ENCODE results near the gene NR6A1.
"Not testable (repeated sequence)": the region's sequence is repeated elsewhere in the genome, so short reads cannot be mapped to it uniquely, and the experiment has no call there.

NR6A1 gene

DNA sequence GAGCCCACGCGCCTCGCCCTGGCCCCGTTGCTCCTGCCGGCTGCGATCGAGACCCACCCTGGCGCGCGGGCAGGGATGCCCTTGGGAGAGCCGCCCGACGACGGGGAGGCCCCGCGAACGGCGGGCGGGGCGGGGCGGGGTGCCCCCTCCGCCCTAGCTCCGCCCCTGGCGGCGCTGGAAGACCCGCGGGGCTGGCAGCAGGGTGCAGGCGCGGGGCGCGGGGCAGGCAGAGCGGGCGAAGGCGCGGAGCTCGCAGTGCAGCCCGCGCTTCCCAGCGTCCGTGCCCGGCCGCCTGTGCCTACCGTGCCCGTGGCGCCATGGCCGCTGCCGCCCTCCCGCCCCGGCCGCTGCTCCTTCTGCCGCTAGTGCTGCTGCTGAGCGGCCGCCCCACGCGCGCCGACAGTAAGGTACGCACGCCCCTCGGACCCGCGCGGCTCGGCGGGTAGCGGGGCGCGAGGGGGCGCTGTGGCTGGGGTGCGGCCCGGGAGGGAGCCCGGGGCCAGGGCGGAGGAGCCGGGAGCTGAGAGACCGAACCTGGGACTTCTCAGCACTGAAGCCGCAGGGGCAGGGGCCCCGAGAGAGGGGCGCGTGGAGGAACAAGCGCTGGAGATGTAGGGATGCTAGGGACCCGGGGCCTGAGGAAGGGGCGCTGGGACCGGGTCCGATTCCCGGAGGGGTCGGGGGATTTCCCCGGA is 6.0 kb upstream of the NR6A1 start, which contains the start of gene OLFML2A:
TSS of gene OLFML2A (plus strand) at position 180 of the 695 bp plus-strand sequence. CDS start at position 318, 138 bp downstream.
- no peak for DNase-seq (ENCODE audit: low read depth in 2 of 2)

DNA sequence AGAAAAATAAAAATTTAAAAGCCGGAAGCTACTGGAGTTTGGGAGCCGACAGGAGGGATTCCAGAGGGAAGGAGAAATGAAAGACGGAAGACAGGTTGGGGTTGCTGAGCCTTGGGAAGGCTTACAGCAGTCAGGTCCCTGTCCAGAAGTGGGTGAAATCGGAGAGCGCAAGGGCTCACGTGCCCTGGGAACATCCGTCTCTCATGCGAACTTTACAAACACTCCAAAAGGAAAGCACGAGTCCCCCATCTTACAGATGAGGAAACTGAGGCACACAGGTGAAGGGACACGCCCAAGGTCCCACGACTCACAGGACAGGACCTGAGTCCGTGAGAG is 5.5 kb upstream of the NR6A1 start:
- no peak for DNase-seq (ENCODE audit: low read depth in 2 of 2)

DNA sequence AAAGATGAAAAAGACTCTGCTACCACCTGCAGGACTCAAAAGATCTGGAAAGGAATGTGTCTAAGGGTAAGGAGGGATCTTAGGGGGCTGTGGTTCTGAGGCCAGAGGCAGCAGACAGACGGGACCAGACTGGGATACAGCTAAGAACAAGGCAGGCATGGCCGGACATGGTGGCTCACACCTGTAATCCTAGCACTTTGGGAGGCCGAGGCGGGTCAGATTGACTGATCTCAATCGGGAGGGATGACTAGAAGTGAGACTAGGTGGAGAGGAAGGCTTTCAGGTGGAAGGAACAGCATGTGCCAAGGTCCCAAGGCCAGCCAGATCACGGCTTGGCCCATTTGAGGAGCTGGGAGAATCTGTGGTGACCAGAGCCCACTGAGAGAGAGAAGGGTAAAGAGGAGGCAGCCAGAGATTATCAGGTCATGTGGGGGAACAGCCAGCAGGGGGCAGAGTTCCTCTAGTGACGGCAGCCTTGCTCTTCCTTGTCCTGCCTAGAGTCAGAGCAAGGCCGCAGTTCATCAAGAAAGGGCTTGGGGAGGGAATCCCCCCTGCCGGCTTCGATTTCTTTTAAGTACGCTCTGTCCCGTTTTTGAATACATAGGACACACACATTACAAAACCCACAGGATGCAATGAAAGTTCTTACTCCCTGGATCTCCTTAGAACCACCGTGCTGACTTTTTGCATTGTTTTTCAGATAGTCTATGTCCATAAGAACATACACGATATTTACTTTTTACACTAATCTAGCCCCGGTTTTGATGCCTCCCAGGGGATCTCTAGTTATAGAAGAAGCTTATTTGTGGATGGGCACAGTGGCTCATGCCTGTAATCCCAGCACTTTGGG is 3.2 kb upstream of the NR6A1 start:
- DNase-seq (ENCODE audit: low read depth in 2 of 2) = peak; percentile 63 to 70

DNA sequence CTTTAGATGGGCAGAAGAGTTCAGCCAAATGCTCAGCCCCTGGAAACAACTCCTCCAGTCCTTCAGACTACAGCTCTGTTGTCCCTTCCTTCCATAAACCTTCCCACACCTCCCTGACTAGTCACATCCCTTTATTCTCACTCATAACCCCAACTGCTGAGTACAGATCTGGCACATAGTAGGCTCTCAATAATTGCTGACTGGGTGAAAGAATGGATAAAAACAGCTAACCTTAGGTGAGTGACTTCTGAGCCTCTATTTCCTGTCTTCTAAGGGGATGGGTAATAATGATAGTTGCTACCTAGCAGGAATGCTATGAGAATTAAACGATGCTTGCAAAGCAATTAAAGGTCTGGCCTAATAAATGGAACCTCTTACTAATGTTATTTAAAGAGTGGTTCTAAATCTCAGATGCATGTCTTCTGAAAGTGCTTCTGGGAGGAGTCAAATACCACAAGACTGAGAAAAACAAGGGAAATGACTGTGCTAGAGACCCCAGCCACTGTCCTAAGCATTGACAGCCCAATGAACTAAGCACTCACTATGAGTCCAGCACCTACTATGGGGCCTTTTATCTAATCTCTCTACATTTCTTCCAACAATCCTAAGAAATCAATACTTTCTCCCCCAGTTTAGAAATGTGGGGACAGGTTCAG is 2.5 kb upstream of the NR6A1 start:
- DNase-seq (ENCODE audit: low read depth in 2 of 2) = no peak

DNA sequence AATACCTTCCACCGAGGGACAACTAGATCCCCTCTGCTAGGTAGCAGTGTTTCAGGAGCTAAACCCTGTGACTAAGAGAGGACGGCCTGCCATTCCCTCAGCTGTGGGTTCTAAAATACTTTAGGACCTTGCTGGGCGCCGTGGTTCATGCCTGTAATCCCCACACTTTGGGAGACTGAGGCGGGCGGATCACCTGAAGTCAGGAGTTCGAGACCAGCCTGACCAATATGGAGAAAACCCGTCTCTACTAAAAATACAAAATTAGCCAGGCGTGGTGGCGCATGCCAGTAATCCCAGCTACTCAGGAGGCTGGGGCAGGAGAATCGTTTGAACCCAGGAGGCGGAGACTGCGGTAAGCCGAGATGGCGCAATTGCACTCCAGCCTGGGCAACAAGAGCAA is 1.8 kb upstream of the NR6A1 start:
- DNase-seq (ENCODE audit: low read depth in 2 of 2) = not testable (repeated sequence)

DNA sequence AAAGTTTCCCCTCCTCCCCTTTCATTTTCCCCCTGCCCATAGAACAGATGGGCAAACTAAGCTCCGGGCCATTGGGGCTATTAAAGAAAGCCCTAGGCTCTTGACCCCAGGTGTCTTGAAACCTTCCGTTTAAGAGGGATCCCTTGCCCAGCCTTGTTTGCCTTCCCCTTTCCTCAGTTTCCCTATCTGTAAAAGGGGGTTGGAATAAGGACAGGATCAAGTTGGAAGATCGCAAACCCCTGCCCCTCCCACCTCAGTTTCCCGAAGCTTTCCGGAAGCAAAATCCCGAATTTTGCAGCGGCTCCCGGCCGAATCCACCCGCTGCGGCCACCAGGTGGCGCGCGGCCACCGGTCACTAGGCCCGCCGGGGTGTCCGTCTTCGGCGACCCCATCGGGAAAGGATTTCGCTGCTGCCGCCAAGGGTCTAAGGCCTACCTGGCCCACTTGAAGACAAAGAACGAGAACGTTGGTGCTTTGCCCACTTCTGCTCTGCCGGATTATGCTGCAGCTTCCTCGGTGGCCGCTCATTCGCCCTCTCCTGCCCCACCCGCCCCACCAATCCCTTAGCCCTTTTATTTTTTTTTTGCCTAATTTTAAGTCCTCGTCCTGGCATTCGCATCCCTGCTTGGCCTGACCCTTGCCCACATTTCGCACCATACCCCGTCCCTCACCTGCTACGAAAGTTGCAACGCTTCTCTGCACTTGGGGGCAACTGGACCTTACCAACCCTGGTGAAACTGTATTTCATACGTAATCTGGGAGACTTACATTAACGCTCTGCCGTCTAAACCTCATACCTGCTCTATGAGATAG is 962 bp upstream of the NR6A1 start:
- no peak for DNase-seq (ENCODE audit: low read depth in 2 of 2)

DNA sequence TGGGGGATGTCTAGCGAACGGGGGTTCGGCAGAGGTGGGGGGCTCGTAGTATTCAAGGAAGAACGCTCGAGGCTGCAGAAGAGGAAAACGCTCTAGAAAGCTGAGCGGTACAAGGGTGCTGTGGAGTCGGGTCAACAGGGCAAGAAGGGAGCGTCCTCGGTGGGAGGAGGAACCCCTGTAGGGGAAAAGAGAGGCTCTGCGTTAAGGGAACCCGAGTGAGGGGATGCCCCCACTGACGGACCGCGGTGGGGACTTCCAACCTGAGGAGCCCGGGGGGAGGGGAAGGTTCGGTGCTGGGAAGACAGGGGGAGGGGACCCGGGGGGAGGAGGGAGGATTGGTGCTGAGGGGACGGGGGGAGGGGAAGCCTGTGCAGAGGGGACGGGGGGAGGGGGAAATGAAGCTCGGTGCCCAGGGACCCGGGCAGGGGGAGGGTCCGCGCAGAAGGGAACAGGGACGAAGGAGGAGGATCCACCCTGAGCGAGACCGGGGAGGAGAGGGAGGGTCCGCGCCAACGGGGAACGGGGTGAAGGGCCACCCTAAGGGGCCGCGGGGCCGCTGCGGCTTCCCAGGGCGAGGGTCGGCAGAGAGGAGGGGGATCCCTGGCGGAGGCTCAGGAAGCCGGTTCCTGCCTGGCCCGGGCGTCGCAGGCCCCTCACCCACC is 621 bp downstream of the NR6A1 start:
- no peak for DNase-seq (ENCODE audit: low read depth in 2 of 2)

DNA sequence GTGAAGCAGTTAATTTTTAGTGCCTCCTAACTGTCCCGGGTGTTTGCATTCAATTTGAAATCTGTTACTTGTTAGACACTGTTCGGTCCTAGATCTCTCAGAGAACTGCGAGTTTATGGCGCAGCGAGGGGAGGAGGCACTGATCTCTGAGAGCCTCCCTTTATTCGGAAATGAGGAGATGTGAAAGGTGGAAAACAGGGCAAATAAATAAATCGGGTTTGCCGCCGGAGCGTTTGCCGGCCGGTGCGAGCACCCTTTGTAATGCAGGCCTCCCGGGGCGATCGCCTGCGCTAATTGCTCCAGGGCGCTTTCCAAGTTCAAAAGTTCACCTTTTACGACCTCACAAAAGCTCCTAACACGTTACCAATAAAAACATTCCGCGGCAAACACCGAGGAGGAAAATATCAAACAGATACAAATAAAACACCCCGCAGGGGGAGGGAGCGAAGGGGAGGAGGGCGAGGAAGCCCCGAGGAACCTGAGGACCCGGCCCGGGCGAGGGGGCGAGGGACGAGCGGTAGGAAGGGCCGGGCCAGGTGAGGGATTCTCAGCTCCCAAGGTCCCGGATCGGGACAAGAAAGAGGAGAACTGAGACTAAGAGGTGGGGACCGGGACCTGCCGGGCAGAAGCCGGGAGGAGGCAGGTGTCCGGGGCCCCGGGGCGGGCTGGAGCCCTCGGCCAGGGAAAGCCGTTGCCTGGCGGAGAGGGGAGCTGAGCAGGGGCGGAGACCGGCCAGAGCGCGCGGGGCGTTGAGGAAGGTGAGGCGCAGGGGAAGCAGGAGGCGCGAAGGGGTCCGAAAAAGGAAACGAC is 1.4 kb downstream of the NR6A1 start:
- no peak for DNase-seq (ENCODE audit: low read depth in 2 of 2)

DNA sequence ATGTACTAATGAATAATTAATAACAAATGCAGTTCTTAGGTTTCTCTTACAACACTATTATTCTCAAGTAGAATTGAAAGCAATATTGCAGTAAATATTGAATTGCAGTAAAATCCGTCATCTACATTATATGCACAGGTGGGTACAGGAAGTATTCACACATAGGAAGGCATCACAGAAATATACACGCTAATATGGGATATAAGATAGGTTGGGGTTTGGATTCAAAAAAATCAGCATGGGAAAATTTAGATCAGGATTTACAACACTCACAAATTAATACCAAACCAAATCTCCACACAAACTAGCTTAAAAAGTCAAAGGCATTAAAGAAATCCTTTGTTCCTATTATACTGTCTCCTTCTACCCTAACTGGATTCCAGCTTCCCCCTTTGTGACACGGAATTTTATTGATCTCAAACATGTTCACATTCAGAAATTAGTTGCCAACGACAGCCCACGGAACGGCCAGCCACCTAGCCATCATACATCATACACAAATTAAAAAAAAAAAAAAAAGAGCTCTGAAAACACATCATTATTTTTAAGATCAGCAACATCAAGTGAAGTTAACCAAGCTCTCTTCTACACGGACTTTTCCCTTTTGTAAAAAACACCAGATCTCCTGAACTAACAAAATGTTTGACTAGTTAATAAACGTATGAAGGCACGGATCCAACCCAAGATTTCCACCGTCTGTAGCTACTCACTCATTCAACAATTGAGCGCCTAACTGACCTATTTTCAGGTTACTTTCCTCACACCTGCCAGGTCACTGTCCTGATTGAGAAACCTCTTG is 2.2 kb downstream of the NR6A1 start:
- DNase-seq (ENCODE audit: low read depth in 2 of 2) = no peak

DNA sequence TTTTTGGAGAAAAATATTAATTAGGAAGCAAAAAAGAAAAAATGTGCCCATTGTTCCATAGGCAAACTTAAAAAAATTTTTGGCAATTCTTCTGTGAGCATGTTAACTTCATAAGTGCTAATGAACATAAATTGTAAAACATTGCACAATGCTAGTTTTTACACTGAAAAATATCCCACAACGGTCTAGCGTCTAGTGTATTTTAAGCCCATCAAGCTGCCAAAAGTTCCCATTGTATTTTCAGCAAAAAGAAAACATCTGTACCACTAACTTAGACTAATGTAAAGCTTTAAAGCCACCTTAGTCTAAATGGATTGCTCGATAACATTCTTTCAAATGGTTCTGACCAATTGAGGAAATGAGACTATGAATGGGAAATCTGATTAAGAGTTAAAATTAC is 2.8 kb downstream of the NR6A1 start:
- DNase-seq (ENCODE audit: low read depth in 2 of 2) = no peak

DNA sequence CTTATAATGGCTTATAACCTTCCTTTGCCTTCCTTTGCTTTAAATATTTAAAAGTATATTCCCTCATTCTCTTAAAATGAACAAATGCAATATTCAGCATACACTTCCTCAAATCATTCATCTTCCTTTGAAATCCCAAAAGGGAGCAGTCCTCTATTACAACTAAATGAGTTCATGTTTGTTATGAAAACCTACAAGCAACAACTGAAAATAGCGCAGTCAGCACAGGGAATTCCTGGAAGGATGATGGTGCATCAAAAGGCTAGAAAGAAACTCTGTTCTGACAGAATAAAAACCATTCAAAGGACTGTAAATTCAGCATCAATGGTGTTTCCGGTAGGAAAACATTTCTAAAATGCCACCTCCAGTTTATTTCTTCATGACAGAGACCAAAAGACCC is 3.3 kb downstream of the NR6A1 start:
- DNase-seq (ENCODE audit: low read depth in 2 of 2) = no peak

DNA sequence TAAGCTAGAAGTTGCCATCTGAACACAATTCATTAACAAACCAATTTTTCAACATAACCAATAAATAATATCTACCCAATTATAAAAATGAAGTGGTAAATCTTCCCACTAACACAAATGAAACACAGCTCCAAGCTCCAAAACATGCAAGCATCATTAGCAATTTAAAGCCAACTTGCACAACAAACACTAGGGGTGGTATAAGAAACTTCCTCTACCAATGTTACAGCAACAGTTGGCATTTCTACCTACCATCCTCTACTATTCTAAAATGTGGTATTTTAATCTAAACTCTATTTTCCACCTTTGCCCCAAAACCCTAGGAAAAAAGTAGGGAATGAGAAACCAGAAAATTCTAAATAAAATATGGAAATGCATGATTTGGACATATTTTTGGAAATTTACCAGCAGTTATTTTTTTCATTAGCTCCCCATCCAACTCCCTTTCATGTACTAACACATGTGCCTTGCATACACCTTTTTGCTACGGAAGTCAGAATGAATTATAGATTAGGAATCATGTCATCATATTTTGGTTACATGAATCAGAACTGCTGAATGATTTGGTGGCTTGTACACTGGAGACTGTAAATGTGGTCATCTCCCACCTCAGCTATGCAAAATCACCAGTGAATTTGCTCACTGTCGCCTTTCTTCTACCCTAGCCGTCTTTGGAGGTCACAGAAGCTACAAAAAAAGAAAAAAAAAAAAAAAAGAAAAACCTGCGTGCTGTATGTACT is 4.1 kb downstream of the NR6A1 start:
- no peak for DNase-seq (ENCODE audit: low read depth in 2 of 2)

DNA sequence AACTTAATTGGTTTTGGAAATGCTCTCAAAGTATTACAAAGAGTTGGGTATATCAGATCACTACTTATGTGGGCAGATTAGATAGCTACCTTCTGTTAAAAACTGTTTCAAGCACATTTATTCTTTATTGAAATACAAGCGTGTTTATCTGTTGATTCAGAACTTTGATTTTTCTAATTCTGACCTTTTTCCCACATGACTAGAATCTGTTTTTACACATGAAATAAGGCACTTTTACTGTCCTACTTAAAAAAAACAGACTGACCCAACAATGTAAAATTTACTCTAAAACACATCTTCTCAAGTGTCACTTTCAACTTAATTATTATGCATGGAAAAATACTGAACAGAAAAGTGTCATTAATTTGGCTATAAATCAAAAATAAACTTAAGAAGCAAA is 4.8 kb downstream of the NR6A1 start:
- DNase-seq (ENCODE audit: low read depth in 2 of 2) = no peak

DNA sequence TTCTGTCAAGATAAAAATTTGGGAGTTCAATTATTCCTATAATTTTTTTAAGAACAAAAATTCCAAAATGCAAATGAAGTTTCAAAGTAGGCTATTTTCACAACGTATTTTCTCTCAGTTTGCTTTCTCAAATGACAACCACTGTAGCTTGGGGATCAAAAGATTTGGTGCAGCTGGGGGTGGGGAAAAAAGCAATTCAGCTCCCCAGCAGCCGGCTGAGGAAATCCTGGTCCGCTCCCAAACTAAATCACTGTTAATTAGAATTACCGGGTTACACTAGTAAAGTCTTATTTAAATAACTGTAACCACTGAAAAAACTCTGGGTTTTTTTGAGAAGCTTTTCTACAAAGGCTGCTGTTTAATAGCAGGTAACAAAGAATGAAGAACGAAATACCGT is 5.7 kb downstream of the NR6A1 start:
- no peak for DNase-seq (ENCODE audit: low read depth in 2 of 2)

DNA sequence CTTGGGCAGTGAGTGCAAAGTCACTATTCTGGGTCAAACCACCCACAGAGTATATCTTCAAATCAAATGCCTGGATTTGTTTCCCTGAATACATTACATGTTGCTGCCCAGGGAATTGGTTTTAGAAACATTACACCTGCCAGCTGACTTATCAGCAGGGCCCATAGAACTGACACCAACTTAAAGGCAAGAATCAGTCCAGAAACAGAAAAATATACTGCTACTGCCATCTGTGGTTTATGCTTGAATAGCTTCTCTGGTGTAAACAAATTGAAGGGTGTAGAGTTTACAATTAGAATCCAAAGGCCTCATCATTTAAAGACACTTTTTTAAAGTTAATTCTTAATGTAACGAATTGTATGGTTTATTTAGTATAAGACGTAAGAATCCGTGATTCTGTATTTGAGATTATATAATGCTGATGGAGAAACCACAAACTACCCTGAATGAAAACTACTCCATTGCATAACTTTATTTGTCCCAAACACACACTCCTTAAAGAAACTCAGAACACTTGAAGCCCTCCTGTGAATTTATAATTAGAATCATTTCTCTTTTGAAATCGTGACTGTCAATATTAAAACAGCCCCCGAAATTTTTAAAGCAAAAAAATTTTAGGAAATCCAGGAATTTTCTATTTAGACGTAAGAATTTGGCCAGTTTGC is 6.2 kb downstream of the NR6A1 start:
- DNase-seq (ENCODE audit: low read depth in 2 of 2) = no peak

DNA sequence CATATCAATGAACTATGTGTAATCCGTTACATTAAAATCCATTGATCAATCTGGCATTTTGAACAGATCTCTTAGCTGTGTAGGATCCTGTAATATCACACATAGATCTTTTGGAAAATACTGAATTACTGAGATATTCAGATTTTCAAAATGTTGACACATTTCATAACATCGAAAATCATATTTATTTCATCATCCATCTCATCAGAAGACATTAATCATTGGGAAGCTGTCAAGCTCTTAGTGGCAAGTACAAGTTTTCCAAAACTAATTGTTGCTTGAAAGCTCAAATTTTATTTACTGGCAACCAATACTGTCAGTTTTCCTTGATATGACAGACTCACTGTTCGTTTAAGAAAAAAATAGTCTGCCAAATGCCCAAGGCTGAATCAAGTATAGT is 8.5 kb downstream of the NR6A1 start:
- no peak for DNase-seq (ENCODE audit: low read depth in 2 of 2)

DNA sequence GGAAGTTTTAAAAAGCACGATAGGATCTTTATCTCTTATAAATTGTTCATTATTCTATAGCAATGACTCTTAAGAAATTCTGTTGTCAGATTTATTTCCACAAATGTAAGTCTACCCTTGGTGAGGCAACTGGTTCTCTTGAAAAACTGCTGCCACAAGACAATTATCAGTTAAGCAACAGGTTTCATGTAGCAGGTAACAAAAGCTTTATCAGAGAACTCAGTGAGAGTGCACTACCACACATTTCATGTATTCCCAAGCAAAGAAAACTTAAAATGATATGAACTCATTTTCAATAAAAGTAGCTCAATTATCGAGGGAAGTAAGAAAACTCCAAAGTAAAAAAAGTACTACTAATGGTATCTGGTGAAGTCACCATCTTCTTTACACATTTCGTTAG is 9.4 kb downstream of the NR6A1 start:
- DNase-seq (ENCODE audit: low read depth in 2 of 2) = no peak

DNA sequence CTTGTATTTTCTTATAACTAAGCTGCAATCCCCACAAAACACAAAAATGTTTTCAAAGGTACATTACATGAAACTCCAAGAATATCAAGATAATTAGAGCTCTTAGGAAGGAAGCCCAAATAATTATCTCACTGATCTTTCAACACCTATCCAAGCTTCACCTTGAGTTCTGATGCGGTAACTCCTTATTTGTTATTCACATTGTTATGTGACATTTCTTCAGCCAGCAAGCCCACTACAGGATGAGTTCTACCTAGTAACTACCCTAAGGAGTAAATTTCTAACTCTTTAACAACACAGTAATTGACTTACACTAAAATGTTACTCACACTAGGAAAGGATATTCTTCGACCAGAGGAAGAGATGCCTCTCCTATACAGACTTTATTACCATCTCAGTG is 9.9 kb downstream of the NR6A1 start:
- no peak for DNase-seq (ENCODE audit: low read depth in 2 of 2)

DNA sequence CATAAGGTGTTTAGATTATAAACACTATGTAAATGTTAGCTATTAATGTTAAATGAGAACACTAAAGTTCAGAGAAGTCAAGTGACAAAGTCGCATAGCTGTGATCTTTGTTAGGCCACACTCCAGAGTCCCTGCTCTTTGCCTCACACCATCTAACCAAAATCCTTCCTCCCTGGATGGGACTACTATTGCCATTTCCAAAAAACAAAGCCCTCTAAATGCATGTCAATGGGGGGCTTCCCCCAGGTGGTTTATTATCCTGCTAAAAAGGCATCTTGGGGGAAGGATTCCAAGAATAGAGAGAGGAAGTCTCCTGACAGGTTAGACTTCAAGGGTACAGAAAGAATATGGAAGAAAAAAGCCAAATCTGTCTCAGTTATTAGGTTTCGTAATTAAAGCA is 10.4 kb downstream of the NR6A1 start:
- no peak for DNase-seq (ENCODE audit: low read depth in 2 of 2)

Measured in stimulated activated CD8-positive, alpha-beta memory T cell treated with anti-CD3 and anti-CD28 coated beads, Interleukin-15, amount 100 ng/mL, for 48 hours (primary cell).